ENCODE data around the gene TCP11. TPM values are rescaled to one million over a fixed set of nuclear protein-coding genes. Genes with fewer than 3 reads are reported as not detected.
A peak's percentile ranks its signal among the peaks of the same experiment; 100 is the strongest.
"Not testable (repeated sequence)": the region's sequence is repeated elsewhere in the genome, so short reads cannot be mapped to it uniquely, and the experiment has no call there.

Gene TCP11
- total and polyA plus RNA-seq, 9 donors = 0.12 to 0.53 (median 0.31) TPM

DNA sequence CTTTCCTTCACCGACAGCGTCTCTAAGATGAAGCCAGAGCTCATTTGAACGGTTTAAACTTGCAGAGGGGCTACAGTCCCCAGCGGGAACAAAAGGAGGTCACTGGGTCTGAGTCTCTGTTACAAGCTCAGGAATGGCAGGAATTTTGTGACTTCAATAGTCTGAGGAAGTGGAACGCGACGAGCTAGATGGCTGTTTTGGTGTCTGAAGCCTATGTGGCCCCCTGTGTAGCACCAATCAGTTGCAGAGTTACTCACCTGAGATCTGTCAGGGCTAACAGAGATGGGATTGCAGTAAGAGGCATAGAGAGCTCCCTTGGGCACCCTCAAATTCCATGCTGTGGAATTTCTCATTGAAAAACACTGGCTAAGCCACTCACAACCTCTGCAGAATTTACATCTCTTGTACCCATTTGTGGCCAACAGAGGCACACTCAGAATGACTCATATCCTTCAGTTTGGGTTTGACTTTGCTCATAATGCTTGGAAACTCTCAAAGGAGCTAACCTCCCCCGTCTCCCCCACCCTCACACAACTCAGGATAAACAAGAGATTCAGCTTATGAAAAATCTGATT is 7.1 kb upstream of the TCP11 start:
- H3K36me3 ChIP-seq (ENCODE audit: control insufficient read depth, insufficient read depth, low read length) = no peaks in the 10 kb centered on the region
- 14% methylated on average over 8 of the region's 8 CpGs for WGBS (ENCODE audit: insufficient coverage)
- H3K4me3 ChIP-seq (ENCODE audit: low read length) = no peak overlapping the region
- peaks cover 7% of the 10 kb centered on the region for H3K4me1 ChIP-seq (ENCODE audit: control insufficient read depth, insufficient read depth, low read length)
- DNase-seq = peak; percentile 21
- H3K27me3 ChIP-seq (ENCODE audit: control insufficient read depth, insufficient read depth, low read length) = peaks cover 6% of the 10 kb centered on the region
- no peaks in the 10 kb centered on the region for H3K9me3 ChIP-seq (replicated peaks; ENCODE audit: control insufficient read depth, low read depth, low read length)
- no peak overlapping the region for H3K27ac ChIP-seq (ENCODE audit: low read length)

DNA sequence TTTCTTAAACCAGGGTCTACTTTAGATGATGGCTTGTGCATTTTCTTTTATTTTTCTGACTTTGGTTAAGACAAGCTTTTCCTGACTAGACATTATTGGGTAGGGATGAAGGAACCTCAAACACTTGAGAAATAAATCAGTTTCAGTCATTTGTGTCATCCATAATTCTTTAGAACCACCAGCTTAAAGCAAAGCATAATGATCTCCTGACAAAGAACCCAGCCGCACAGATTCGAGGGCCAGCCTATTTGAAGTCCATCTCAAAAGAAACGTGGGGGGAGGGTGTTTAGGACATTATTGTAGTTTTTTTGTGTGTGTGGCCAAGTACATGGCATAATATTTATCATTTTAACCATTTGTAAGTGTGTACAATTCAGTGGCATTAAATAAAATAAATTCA is 6.3 kb upstream of the TCP11 start:
- WGBS (ENCODE audit: insufficient coverage) = no CpG with 5 or more reads among the region's 3 CpGs

DNA sequence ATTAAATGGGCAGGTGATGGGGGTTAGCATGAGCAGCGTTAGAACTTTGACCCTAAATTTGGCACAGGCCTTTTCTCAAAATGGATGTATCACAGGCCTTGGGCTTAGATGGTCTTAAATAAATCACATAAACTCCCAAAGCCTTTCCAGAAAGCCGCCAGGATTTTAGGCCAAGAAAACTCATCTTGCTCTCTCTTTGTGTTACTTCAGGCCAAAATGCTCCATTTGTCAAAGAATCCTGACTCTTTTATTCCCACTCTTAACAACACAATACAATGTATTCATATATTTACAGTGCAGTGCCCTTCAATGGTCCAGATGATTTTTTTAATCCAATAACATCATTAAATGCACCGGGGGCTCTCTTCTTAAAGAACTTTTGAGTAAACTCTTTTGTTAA is 5.9 kb upstream of the TCP11 start:
- H3K9me3 ChIP-seq (replicated peaks; ENCODE audit: control insufficient read depth, low read depth, low read length) = no peaks in the 10 kb centered on the region
- H3K36me3 ChIP-seq (ENCODE audit: control insufficient read depth, insufficient read depth, low read length) = no peaks in the 10 kb centered on the region
- H3K4me3 ChIP-seq (ENCODE audit: low read length) = no peak overlapping the region
- DNase-seq = peak; percentile 76
- WGBS (ENCODE audit: insufficient coverage) = 50% methylated on average over 1 of the region's 3 CpGs
- H3K27me3 ChIP-seq (ENCODE audit: control insufficient read depth, insufficient read depth, low read length) = peaks cover 6% of the 10 kb centered on the region
- H3K4me1 ChIP-seq (ENCODE audit: control insufficient read depth, insufficient read depth, low read length) = peaks cover 7% of the 10 kb centered on the region
- H3K27ac ChIP-seq (ENCODE audit: low read length) = no peak overlapping the region

More for the DNA sequence above, 6.3 kb upstream of the TCP11 start:
- Histone ChIP-seq H3K4me1 (ENCODE audit: control insufficient read depth, insufficient read depth, low read length) (peaks cover 7% of the 10 kb centered on the region), H3K9me3 (replicated peaks; ENCODE audit: control insufficient read depth, low read depth, low read length) (no peaks in the 10 kb centered on the region), H3K4me3 (ENCODE audit: low read length) (no peak overlapping the region), H3K36me3 (ENCODE audit: control insufficient read depth, insufficient read depth, low read length) (no peaks in the 10 kb centered on the region), H3K27me3 (ENCODE audit: control insufficient read depth, insufficient read depth, low read length) (peaks cover 6% of the 10 kb centered on the region), H3K27ac (ENCODE audit: low read length) (no peak overlapping the region)
- no peak for DNase-seq

DNA sequence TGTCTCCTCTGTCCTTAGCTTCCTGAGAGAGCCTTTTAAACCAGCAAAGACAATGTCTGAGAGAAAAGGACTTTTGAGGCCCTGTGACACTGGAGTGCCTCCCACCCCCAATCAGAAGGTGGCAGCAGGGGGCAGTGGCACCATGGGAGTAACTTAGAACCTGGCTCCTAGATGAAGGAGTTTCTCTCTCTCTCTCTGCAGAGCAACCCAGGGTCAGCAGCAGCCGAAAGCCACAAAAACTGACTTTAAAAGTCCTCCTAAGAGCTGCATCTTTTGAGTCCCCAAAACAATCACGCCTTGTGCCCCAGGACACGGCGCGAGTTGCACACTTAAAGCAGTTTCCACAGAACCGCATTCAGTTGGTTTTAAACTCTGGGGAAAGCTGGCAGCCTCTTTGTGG is 5.3 kb upstream of the TCP11 start:
- peaks cover 9% of the 10 kb centered on the region for H3K27me3 ChIP-seq (ENCODE audit: control insufficient read depth, insufficient read depth, low read length)
- 80% methylated on average over 1 of the region's 6 CpGs for WGBS (ENCODE audit: insufficient coverage)
- H3K27ac ChIP-seq (ENCODE audit: low read length) = no peak overlapping the region
- no peaks in the 10 kb centered on the region for H3K9me3 ChIP-seq (replicated peaks; ENCODE audit: control insufficient read depth, low read depth, low read length)
- no peaks in the 10 kb centered on the region for H3K36me3 ChIP-seq (ENCODE audit: control insufficient read depth, insufficient read depth, low read length)
- H3K4me1 ChIP-seq (ENCODE audit: control insufficient read depth, insufficient read depth, low read length) = peaks cover 7% of the 10 kb centered on the region
- no peak overlapping the region for H3K4me3 ChIP-seq (ENCODE audit: low read length)
- peak; percentile 28 for DNase-seq

DNA sequence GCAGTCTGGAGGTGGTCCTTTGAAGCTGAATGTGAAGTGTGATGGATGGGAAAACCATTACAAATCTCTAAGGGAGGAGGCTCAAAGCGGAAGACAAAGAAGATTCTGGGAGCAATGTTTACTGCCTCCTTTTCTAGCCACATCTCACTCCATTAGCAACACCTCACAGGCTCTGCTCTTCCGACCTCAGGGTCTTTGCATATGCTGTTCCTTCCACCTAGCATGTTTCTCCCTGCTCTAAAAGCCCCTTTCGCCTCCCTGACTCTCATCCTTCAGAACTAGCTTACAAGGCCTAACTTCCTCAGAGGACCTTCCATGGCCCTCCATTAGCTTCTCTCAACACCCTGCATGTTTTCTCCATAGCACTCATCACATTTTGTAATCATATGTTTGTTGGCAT is 4.6 kb upstream of the TCP11 start:
- H3K27me3 ChIP-seq (ENCODE audit: control insufficient read depth, insufficient read depth, low read length) = peaks cover 14% of the 10 kb centered on the region
- H3K36me3 ChIP-seq (ENCODE audit: control insufficient read depth, insufficient read depth, low read length) = no peaks in the 10 kb centered on the region
- peaks cover 9% of the 10 kb centered on the region for H3K4me1 ChIP-seq (ENCODE audit: control insufficient read depth, insufficient read depth, low read length)
- no peaks in the 10 kb centered on the region for H3K9me3 ChIP-seq (replicated peaks; ENCODE audit: control insufficient read depth, low read depth, low read length)
- DNase-seq = no peak
- H3K27ac ChIP-seq (ENCODE audit: low read length) = no peak overlapping the region
- H3K4me3 ChIP-seq (ENCODE audit: low read length) = no peak overlapping the region
- 84% methylated on average over 2 of the region's 3 CpGs for WGBS (ENCODE audit: insufficient coverage)

DNA sequence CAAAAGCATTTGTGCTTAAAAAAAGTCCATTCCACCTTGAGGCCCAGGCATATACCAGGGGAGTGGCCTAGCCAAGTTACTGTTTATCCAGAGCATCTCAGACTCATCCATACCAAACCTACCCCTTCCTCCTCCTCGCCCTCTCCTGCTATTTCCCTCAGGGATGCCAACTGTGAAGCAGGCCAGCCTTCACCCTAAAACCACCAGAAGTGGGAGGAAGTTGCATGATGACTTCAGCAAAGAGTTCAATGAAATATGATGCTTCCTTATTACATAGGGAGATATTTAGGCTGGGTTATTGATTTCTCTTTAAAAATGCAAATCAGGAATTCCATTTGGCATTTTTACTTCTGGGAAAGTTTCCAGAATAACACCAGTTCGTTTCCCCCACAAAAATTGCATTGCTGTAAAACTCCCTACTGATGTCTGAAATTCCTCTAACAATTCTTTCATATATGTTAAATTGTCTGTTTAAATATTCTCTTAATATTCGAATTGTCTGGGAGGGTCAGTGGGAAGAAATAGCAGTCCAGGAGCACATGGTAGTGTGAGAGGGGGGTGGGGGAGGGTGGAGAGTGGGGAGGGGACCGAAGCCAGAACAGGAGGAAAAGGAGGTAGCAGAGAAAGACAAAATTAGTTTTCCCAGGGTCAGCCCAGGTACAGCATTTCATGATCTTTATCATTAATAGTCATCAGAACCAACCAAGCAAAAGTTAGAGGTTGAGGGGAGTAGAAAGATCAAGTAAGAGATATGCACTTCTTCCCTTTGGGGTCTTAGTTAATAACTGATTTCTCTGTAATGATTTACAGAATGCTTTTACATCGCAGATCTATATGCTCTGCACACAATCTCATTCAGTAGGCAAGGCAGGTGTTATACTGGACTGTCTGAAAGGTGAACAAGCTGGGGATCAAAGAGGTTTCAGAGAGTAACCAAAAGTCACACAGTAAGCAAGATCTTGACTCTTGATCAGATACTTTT is 1.7 kb upstream of the TCP11 start:
- 60% methylated on average over 1 of the region's 5 CpGs for WGBS (ENCODE audit: insufficient coverage)
- no peak overlapping the region for H3K4me3 ChIP-seq (ENCODE audit: low read length)
- no peaks in the 10 kb centered on the region for H3K36me3 ChIP-seq (ENCODE audit: control insufficient read depth, insufficient read depth, low read length)
- peaks cover 12% of the 10 kb centered on the region for H3K27me3 ChIP-seq (ENCODE audit: control insufficient read depth, insufficient read depth, low read length)
- H3K9me3 ChIP-seq (replicated peaks; ENCODE audit: control insufficient read depth, low read depth, low read length) = no peaks in the 10 kb centered on the region
- peaks cover 6% of the 10 kb centered on the region for H3K4me1 ChIP-seq (ENCODE audit: control insufficient read depth, insufficient read depth, low read length)
- H3K27ac ChIP-seq (ENCODE audit: low read length) = no peak overlapping the region
- no peak for DNase-seq

DNA sequence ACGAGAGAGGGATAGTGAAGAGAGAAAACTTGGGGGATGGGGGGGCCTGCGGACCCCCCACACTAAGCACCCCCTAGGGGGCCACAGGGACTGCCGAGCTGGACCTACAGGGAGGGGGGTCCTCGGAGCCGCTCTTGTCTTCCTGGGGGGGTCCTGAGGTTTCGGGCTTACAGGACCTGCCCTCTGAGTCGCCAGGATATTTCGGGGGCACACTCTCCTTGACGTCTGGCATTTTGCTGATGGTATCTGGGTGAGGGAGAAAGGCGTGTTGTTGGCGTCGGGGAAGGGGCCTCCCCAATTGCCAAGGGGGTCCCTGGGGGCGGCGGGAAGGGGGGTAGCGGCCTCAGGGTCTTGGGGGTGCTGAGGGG is 516 bp downstream of the TCP11 start:
- no peaks in the 10 kb centered on the region for H3K36me3 ChIP-seq (ENCODE audit: control insufficient read depth, insufficient read depth, low read length)
- H3K4me3 ChIP-seq (ENCODE audit: low read length) = no peak overlapping the region
- WGBS (ENCODE audit: insufficient coverage) = 27% methylated on average over 11 of the region's 15 CpGs
- DNase-seq = peak; percentile 12
- peaks cover 5% of the 10 kb centered on the region for H3K4me1 ChIP-seq (ENCODE audit: control insufficient read depth, insufficient read depth, low read length)
- peaks cover 12% of the 10 kb centered on the region for H3K27me3 ChIP-seq (ENCODE audit: control insufficient read depth, insufficient read depth, low read length)
- no peaks in the 10 kb centered on the region for H3K9me3 ChIP-seq (replicated peaks; ENCODE audit: control insufficient read depth, low read depth, low read length)
- no peak overlapping the region for H3K27ac ChIP-seq (ENCODE audit: low read length)

DNA sequence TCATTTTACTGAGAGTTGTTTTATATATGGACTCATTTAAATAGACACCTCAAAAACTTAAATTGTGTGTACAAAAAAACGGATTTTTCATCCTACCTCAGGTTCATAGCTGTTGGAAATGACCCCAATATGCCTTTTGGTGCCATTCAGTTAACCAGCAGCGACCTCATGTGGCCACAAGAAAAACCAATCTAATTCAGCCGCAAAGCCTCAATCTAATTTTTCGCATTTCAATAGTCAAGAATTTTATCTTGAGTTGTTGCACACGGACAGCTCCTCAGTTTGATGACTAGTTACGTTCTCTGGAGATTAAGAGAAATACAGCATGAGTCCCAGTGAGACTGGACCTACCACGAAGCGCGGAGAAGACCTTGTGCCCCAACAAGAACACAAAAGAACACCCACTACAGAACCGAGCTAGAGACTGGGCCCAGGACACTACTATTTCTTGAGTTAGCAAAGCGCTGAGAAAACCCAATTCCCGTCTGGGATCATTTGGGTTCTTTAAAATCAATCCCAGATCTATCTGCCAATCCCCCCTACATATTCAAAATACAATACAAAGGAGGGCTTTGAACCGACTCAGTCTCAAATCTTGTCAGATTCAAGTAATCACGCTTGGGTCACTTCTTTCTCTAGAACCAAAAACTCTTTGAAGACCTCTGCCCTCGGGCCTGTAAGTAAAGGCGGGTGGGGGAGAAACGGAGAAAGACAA is 1.1 kb downstream of the TCP11 start:
- H3K27me3 ChIP-seq (ENCODE audit: control insufficient read depth, insufficient read depth, low read length) = peaks cover 12% of the 10 kb centered on the region
- 38% methylated on average over 3 of the region's 17 CpGs for WGBS (ENCODE audit: insufficient coverage)
- H3K36me3 ChIP-seq (ENCODE audit: control insufficient read depth, insufficient read depth, low read length) = no peaks in the 10 kb centered on the region
- H3K9me3 ChIP-seq (replicated peaks; ENCODE audit: control insufficient read depth, low read depth, low read length) = no peaks in the 10 kb centered on the region
- H3K4me1 ChIP-seq (ENCODE audit: control insufficient read depth, insufficient read depth, low read length) = peaks cover 5% of the 10 kb centered on the region
- H3K27ac ChIP-seq (ENCODE audit: low read length) = no peak overlapping the region
- peak; percentile 83 for DNase-seq
- no peak overlapping the region for H3K4me3 ChIP-seq (ENCODE audit: low read length)

DNA sequence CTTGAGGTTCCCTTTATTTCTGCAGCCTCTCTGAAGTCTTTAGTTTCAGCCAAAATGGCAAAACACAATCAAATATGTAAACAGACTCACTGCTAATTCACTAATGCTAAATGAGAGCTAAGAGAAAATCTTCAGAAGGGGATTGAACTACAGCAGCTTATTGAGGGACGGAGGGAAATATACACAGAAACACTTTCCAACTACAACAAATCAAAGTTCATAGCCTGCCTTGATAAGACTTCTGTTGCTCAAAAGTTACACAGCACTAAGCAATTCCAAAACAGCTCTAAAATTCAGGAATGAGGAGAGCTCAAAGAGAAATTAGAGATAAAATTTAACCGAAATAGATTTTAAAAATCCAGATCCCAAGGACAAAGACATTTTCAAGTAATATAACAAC is 1.7 kb downstream of the TCP11 start:
- Histone ChIP-seq H3K9me3 (replicated peaks; ENCODE audit: control insufficient read depth, low read depth, low read length) (no peaks in the 10 kb centered on the region), H3K4me3 (ENCODE audit: low read length) (no peak overlapping the region), H3K36me3 (ENCODE audit: control insufficient read depth, insufficient read depth, low read length) (no peaks in the 10 kb centered on the region), H3K27me3 (ENCODE audit: control insufficient read depth, insufficient read depth, low read length) (peaks cover 12% of the 10 kb centered on the region), H3K27ac (ENCODE audit: low read length) (no peak overlapping the region), H3K4me1 (ENCODE audit: control insufficient read depth, insufficient read depth, low read length) (peaks cover 5% of the 10 kb centered on the region)
- no peak for DNase-seq
- no CpG with 5 or more reads among the region's 2 CpGs for WGBS (ENCODE audit: insufficient coverage)

DNA sequence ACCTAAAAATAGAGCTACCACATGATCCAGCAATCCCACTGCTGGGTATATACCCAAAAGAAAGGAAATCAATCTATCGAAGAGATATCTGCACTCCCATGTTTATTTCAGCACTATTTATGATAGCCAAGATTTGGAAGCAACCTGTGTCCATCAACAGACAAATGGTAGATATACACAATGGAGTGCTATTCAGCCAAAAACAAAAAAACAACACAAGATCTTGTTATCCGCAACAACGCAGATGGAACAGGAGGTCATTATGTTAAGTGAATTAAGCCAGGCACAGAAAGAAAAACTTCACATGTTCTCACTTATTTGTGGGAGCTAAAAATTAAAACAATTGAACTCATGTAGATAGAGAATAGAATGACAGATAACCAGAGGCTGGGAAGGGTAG is 2.9 kb downstream of the TCP11 start:
- not testable (repeated sequence) for H3K27ac ChIP-seq (ENCODE audit: low read length); DNase-seq; H3K36me3 ChIP-seq (ENCODE audit: control insufficient read depth, insufficient read depth, low read length); H3K9me3 ChIP-seq (replicated peaks; ENCODE audit: control insufficient read depth, low read depth, low read length); H3K4me3 ChIP-seq (ENCODE audit: low read length); H3K4me1 ChIP-seq (ENCODE audit: control insufficient read depth, insufficient read depth, low read length)
- H3K27me3 ChIP-seq (ENCODE audit: control insufficient read depth, insufficient read depth, low read length) = peaks cover 12% of the 10 kb centered on the region
- WGBS (ENCODE audit: insufficient coverage) = no CpG with 5 or more reads among the region's 3 CpGs
